A549 (cell line): ENCODE data around the gene MSI2. TPM values are rescaled to one million over a fixed set of nuclear protein-coding genes. Genes with fewer than 3 reads are reported as not detected.
A peak's percentile ranks its signal among the peaks of the same experiment; 100 is the strongest.

Experiments used
- CBX2 ChIP-seq: fragments of 200-600 bp; sonication (generic); IDR thresholded peaks from 2 replicates; pipeline ENCODE4 v1.6.1; 2016; ENCODE audit warnings: low read depth, mild to moderate bottlenecking, borderline replicate concordance
- CBX8 ChIP-seq: fragments of 200-600 bp; sonication (generic); IDR thresholded peaks from 2 replicates; pipeline ENCODE4 v1.6.1; 2016
- CEBPB ChIP-seq, 2 experiments: fragments of >200 bp in 1 of 2; sonication (Bioruptor Twin) in 1 of 2; formaldehyde crosslinking in 1 of 2; IDR thresholded peaks; 2 replicates each; pipeline ENCODE4 v1.6.1; 2012 to 2016
- CHD2 ChIP-seq: fragments of 150-350 bp; IDR thresholded peaks from 2 replicates; pipeline ENCODE4 v1.6.1; 2014; ENCODE audit warnings: low read length; ENCODE audit not compliant: partially characterized antibody
- ESRRA ChIP-seq: fragments of 150-350 bp; IDR thresholded peaks from 2 replicates; pipeline ENCODE4 v1.6.1; 2014; ENCODE audit warnings: mild to moderate bottlenecking, low read length, borderline replicate concordance
- FOSB ChIP-seq: fragments of 250-450 bp; sonication (Bioruptor Pico); IDR thresholded peaks from 2 replicates; pipeline ENCODE4 v1.5.0; 2020; ENCODE audit warnings: mild to moderate bottlenecking, moderate library complexity
- FOSL2 ChIP-seq, 2 experiments: fragments of 450-650 bp in 1 of 2; fragments of >200 bp in 1 of 2; sonication (Bioruptor Twin) in 1 of 2; formaldehyde crosslinking; IDR thresholded peaks; 2 replicates each; pipeline versions ENCODE4 v1.5.0 to v1.6.1; 2016 to 2020; ENCODE audit warnings: mild to moderate bottlenecking in 1 of 2, moderate library complexity in 1 of 2
- FOXS1 ChIP-seq: fragments of 250-450 bp; sonication (Bioruptor Pico); IDR thresholded peaks from 2 replicates; pipeline ENCODE4 v1.5.0; 2020; ENCODE audit warnings: mild to moderate bottlenecking, moderate library complexity
- HOXA7 ChIP-seq: fragments of 250-450 bp; sonication (Bioruptor Pico); IDR thresholded peaks from 2 replicates; pipeline ENCODE4 v1.5.0; 2020; ENCODE audit warnings: mild to moderate bottlenecking, moderate library complexity
- HOXB5 ChIP-seq: fragments of 250-450 bp; sonication (Bioruptor Pico); IDR thresholded peaks from 2 replicates; pipeline ENCODE4 v1.5.0; 2020; ENCODE audit warnings: mild to moderate bottlenecking, moderate library complexity
- JUN ChIP-seq, 2 experiments: fragments of >200 bp; sonication (Bioruptor Twin); formaldehyde crosslinking; IDR thresholded peaks; 2 replicates in 1 of 2; 3 replicates in 1 of 2; pipeline ENCODE4 v1.6.1; 2016 to 2017
- JUNB ChIP-seq: fragments of >200 bp; sonication (Bioruptor Twin); formaldehyde crosslinking; IDR thresholded peaks from 2 replicates; pipeline ENCODE4 v1.6.1; 2016
- KDM5A ChIP-seq: fragments of 200-600 bp; sonication (generic); IDR thresholded peaks from 2 replicates; pipeline ENCODE4 v1.6.1; 2016; ENCODE audit warnings: antibody characterized with exemption, mild to moderate bottlenecking
- MAFK ChIP-seq: fragments of 450-650 bp; IDR thresholded peaks from 2 replicates; pipeline ENCODE4 v1.6.1; 2014; ENCODE audit not compliant: partially characterized antibody
- MAZ ChIP-seq: fragments of 150-350 bp; IDR thresholded peaks from 2 replicates; pipeline ENCODE4 v1.6.1; 2014; ENCODE audit warnings: antibody characterized with exemption, low read depth, low read length, borderline replicate concordance
- MYC ChIP-seq: IDR thresholded peaks from 2 replicates; pipeline ENCODE4 v1.6.1; 2012; ENCODE audit warnings: mild to moderate bottlenecking, inconsistent platforms, low read length, improper control_type of control experiment, borderline replicate concordance
- NPAS2 ChIP-seq: fragments of 250-450 bp; sonication (Bioruptor Pico); IDR thresholded peaks from 2 replicates; pipeline ENCODE4 v1.8.0; 2022; ENCODE audit warnings: mild to moderate bottlenecking, moderate library complexity, borderline replicate concordance
- NR3C1 ChIP-seq: fragments of >200 bp; sonication (Bioruptor Twin); formaldehyde crosslinking; IDR thresholded peaks from 3 replicates; pipeline ENCODE4 v1.6.1; 2017
- PBX3 ChIP-seq: IDR thresholded peaks from 2 replicates; pipeline ENCODE4 v1.6.1; 2012
- POLR2A ChIP-seq: IDR thresholded peaks from 2 replicates; pipeline ENCODE4 v1.6.1; 2012; ENCODE audit warnings: mild to moderate bottlenecking, low read length
- POLR2AphosphoS2 ChIP-seq: conservative IDR thresholded peaks from 2 replicates; pipeline ENCODE4 v1.6.1; 2012; ENCODE audit warnings: low read length, improper control_type of control experiment, inconsistent platforms
- RAD21 ChIP-seq, 2 experiments: fragments of >200 bp in 1 of 2; sonication (Bioruptor Twin) in 1 of 2; formaldehyde crosslinking in 1 of 2; IDR thresholded peaks in 1 of 2; conservative IDR thresholded peaks in 1 of 2; 2 replicates in 1 of 2; 3 replicates in 1 of 2; pipeline ENCODE4 v1.6.1; 2012 to 2018; ENCODE audit warnings: inconsistent platforms in 1 of 2
- RFX5 ChIP-seq: fragments of 450-650 bp; IDR thresholded peaks from 2 replicates; pipeline ENCODE4 v1.7.1; 2014; ENCODE audit warnings: antibody characterized with exemption, mild to moderate bottlenecking, moderate library complexity
- RNF2 ChIP-seq: fragments of 200-600 bp; sonication (generic); IDR thresholded peaks from 2 replicates; pipeline ENCODE4 v1.6.1; 2016; ENCODE audit warnings: low read depth, mild to moderate bottlenecking, antibody characterized with exemption, moderate library complexity, borderline replicate concordance
- SREBF2 ChIP-seq: fragments of 450-650 bp; IDR thresholded peaks from 2 replicates; pipeline ENCODE4 v1.6.1; 2014; ENCODE audit warnings: mild to moderate bottlenecking, moderate library complexity
- TFCP2L1 ChIP-seq: fragments of 250-450 bp; sonication (Bioruptor Pico); IDR thresholded peaks from 2 replicates; pipeline ENCODE4 v1.5.0; 2021; ENCODE audit warnings: mild to moderate bottlenecking
- TP53 ChIP-seq: fragments of 250-450 bp; sonication (Bioruptor Pico); IDR thresholded peaks from 2 replicates; pipeline ENCODE4 v1.5.0; 2021; ENCODE audit warnings: mild to moderate bottlenecking, moderate library complexity
- ZC3H11A ChIP-seq: fragments of 450-650 bp; IDR thresholded peaks from 2 replicates; pipeline ENCODE4 v1.6.1; 2014; ENCODE audit warnings: antibody characterized with exemption, mild to moderate bottlenecking
- ZSCAN20 ChIP-seq: fragments of 250-450 bp; sonication (Bioruptor Pico); IDR thresholded peaks from 2 replicates; pipeline ENCODE4 v1.8.0; 2022; ENCODE audit warnings: mild to moderate bottlenecking, moderate library complexity
- polyA plus RNA-seq, 4 experiments: library from polyadenylated mRNA; depleted of rRNA in 3 of 4; stranded (reverse); fragments of >200 nt; fragmentation: RNase III in 1 of 4; extraction: RNeasy Plus Mini Kit Qiagen cat#74134 plus additional on column Dnase treatment in 1 of 4; gene quantifications; 2 replicates in 3 of 4; 3 replicates in 1 of 4; pipeline ENCODE4 v1.2.3, GENCODE V29; 2011 to 2017
- TF ChIP-seq, protein P1 (sequence below): fragments of >200 bp; sonication (Bioruptor Twin); formaldehyde crosslinking; IDR thresholded peaks from 3 replicates; pipeline ENCODE4 v1.6.1; 2016
- TF ChIP-seq, protein P2 (sequence below): fragments of 450-650 bp; IDR thresholded peaks from 2 replicates; pipeline ENCODE4 v1.6.1; 2014; ENCODE audit warnings: antibody characterized with exemption
- TF ChIP-seq, protein P3 (sequence below): IDR thresholded peaks from 2 replicates; pipeline ENCODE4 v1.6.1; 2012
- TF ChIP-seq, protein P4 (sequence below): fragments of 250-450 bp; sonication (Bioruptor Pico); IDR thresholded peaks from 2 replicates; pipeline ENCODE4 v1.5.0; 2020; ENCODE audit warnings: low read depth, mild to moderate bottlenecking, moderate library complexity
- TF ChIP-seq, protein P5 (sequence below): fragments of 250-450 bp; sonication (Bioruptor Pico); IDR thresholded peaks from 2 replicates; pipeline ENCODE4 v1.5.0; 2021; ENCODE audit warnings: mild to moderate bottlenecking, moderate library complexity, borderline replicate concordance

Gene MSI2
- polyA plus RNA-seq, 2 of the 4 experiments (the other 2 are of a cell fraction) = 43.6 to 44.4 TPM

DNA sequence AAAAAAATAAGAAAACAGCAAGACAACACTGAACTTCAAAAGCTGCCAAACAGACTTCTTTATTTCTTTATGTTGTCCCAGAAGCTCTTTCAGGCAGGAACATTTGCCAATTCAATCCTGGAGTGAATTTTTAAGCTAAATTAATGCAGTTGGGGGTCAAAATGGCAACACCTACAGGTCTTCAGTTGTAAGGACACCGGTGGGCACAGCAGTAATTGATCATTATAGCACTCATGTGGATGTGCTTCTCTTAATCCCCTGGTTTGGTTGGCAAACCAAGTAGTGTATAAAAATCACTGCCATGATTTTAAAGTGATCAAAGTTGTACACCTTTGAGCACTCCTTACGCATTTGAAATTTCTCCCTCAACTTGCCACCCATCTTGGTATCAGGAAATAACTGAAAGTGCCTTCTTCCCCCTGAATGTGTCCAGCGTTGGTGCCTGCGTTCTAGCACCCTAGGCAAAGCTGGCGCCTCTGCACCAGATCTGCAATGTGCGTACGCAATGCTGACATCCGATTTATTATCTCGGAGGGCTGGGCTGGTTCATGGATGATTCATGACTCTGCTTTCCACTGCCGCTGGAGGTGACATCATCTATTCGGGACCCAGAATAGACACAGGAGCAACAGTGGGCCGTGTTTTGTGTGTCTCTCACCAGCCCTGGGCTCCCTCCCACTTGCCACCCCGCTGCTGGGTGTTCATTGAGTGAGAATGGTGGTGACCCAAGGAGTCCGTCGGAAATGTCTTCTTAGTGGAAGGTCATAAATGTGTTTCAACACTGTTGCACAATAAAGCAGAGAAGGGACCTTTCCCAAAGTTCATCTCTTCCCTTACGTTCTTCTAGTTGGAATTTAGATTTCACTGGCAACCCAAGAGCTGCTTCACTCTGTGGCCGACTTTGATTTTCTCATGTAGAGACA lies 285.4 kb downstream of the MSI2 start (continued):
- TF ChIP-seq, protein P1, sequence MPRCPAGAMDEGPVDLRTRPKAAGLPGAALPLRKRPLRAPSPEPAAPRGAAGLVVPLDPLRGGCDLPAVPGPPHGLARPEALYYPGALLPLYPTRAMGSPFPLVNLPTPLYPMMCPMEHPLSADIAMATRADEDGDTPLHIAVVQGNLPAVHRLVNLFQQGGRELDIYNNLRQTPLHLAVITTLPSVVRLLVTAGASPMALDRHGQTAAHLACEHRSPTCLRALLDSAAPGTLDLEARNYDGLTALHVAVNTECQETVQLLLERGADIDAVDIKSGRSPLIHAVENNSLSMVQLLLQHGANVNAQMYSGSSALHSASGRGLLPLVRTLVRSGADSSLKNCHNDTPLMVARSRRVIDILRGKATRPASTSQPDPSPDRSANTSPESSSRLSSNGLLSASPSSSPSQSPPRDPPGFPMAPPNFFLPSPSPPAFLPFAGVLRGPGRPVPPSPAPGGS = no peak; the same call in 2 of the 3 replicates
- no peak for TF ChIP-seq SREBF2
- no peak for TF ChIP-seq MAZ
- TF ChIP-seq, protein P2, sequence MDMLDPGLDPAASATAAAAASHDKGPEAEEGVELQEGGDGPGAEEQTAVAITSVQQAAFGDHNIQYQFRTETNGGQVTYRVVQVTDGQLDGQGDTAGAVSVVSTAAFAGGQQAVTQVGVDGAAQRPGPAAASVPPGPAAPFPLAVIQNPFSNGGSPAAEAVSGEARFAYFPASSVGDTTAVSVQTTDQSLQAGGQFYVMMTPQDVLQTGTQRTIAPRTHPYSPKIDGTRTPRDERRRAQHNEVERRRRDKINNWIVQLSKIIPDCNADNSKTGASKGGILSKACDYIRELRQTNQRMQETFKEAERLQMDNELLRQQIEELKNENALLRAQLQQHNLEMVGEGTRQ = no peak
- TF ChIP-seq, protein P3, sequence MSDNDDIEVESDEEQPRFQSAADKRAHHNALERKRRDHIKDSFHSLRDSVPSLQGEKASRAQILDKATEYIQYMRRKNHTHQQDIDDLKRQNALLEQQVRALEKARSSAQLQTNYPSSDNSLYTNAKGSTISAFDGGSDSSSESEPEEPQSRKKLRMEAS = 0 out of 2 replicates have a peak, but pooled peaks have one; percentile 42
- no peak for TF ChIP-seq CBX2
- peak in 1 of 2 experiments; percentile 38; a peak in 2 of 5 replicates for TF ChIP-seq RAD21 (conservative IDR thresholded peaks at IDR 0.05 in 1 of 2, IDR thresholded peaks at IDR 0.05 in 1 of 2)
- no peak for TF ChIP-seq PBX3
- no peak for TF ChIP-seq ESRRA
- peak; percentile 79 to 83 for TF ChIP-seq CEBPB (IDR thresholded peaks at IDR 0.05)
- TF ChIP-seq ZC3H11A = no peak
- TF ChIP-seq FOSL2 (IDR thresholded peaks at IDR 0.05) = peak; percentile 78
- TF ChIP-seq FOSL2 (CRISPR knock-in tag; IDR thresholded peaks at IDR 0.05) = peak; percentile 91
- TF ChIP-seq ZSCAN20 (CRISPR knock-in tag) = no peak
- no peak for TF ChIP-seq RFX5
- TF ChIP-seq NR3C1 = no peak
- no peak for TF ChIP-seq CHD2
- TF ChIP-seq JUN (IDR thresholded peaks at IDR 0.05) = peak; percentile 61 to 63; a peak in 3 of 5 replicates
- no peak for TF ChIP-seq TFCP2L1 (CRISPR knock-in tag)
- TF ChIP-seq KDM5A = no peak
- peak; percentile 95 for TF ChIP-seq HOXB5 (CRISPR knock-in tag)
- no peak for TF ChIP-seq POLR2AphosphoS2
- TF ChIP-seq MYC = 0 out of 2 replicates have a peak, but pooled peaks have one; percentile 32
- no peak for TF ChIP-seq FOXS1 (CRISPR knock-in tag)
- peak; percentile 76 for TF ChIP-seq MAFK
- no peak for TF ChIP-seq CBX8
- TF ChIP-seq, protein P4, sequence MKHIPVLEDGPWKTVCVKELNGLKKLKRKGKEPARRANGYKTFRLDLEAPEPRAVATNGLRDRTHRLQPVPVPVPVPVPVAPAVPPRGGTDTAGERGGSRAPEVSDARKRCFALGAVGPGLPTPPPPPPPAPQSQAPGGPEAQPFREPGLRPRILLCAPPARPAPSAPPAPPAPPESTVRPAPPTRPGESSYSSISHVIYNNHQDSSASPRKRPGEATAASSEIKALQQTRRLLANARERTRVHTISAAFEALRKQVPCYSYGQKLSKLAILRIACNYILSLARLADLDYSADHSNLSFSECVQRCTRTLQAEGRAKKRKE (CRISPR knock-in tag) = no peak
- TF ChIP-seq, protein P5, sequence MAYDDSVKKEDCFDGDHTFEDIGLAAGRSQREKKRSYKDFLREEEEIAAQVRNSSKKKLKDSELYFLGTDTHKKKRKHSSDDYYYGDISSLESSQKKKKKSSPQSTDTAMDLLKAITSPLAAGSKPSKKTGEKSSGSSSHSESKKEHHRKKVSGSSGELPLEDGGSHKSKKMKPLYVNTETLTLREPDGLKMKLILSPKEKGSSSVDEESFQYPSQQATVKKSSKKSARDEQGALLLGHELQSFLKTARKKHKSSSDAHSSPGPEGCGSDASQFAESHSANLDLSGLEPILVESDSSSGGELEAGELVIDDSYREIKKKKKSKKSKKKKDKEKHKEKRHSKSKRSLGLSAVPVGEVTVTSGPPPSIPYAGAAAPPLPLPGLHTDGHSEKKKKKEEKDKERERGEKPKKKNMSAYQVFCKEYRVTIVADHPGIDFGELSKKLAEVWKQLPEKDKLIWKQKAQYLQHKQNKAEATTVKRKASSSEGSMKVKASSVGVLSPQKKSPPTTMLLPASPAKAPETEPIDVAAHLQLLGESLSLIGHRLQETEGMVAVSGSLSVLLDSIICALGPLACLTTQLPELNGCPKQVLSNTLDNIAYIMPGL (CRISPR knock-in tag) = no peak
- TF ChIP-seq HOXA7 (CRISPR knock-in tag) = no peak
- TF ChIP-seq RNF2 = no peak
- no peak for TF ChIP-seq TP53 (CRISPR knock-in tag)
- peak; percentile 53 for TF ChIP-seq JUNB
- TF ChIP-seq FOSB = no peak
- no peak for TF ChIP-seq NPAS2 (CRISPR knock-in tag)
- 0 out of 2 replicates have a peak, but pooled peaks have one; percentile 13 for TF ChIP-seq POLR2A
